ENCODE measurements around the gene NFKBIE.

DNA sequence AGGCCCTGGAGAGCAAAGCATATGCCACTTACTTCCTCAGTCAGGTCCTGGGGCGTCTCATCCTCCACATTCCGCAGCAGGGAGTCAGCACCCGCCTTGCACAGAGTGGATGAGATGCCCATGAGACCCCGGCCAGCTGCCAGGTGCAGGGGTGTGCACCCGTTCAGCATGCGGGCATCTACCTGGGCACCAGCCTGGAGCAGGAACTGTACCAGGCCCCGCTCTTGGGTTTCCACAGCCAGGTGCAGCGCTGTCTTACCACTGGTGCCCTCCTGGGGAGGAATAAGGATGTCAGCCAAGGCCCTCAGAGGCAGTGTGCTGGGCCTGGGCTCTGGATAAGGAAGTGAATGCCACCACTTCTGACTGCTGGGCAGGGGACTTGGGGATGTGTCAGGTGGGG lies 5.3 kb downstream of the NFKBIE start:
- no peak for TF ChIP-seq POLR2AphosphoS5 (IDR thresholded peaks at IDR 0.05; ENCODE audit: borderline replicate concordance, low read depth, low read length)
- TF ChIP-seq EZH2 (IDR thresholded peaks at IDR 0.05) = no peak

All from SK-N-MC (cell line).